NCI-H2029 (cell line): ENCODE data around the gene BMPER.

Experiments
- DNase-seq: peaks from one replicate; lab custom pipeline; 2025; lab: John Stamatoyannopoulos, UW

The BMPER gene

GRCh38 chr7:34062826-34063225 lies 157.5 kb downstream of the BMPER start:
- no peak for DNase-seq

GRCh38 chr7:34064519-34065158 lies 159.3 kb downstream of the BMPER start:
- DNase-seq: peak; percentile 36

- no peak for DNase-seq
Observed at GRCh38 chr7:34066411-34066810, 161.1 kb downstream of the BMPER start.

- peak; percentile 26 for DNase-seq
Observed at GRCh38 chr7:34067005-34067778, 161.9 kb downstream of the BMPER start.

GRCh38 chr7:34069676-34070075 lies 164.3 kb downstream of the BMPER start:
- DNase-seq: no peak

- no peak for DNase-seq
Observed at GRCh38 chr7:34070511-34071323, 165.4 kb downstream of the BMPER start.

- DNase-seq: no peak
Observed at GRCh38 chr7:34073676-34074075, 168.3 kb downstream of the BMPER start.

GRCh38 chr7:34074421-34074820 lies 169.1 kb downstream of the BMPER start:
- no peak for DNase-seq

GRCh38 chr7:34075523-34076370 lies 170.4 kb downstream of the BMPER start:
- no peak for DNase-seq

GRCh38 chr7:34077168-34077567 lies 171.8 kb downstream of the BMPER start:
- DNase-seq: no peak

- DNase-seq: no peak
Observed at GRCh38 chr7:34078864-34079263, 173.5 kb downstream of the BMPER start.

GRCh38 chr7:34080513-34080912 lies 175.2 kb downstream of the BMPER start:
- DNase-seq: no peak

GRCh38 chr7:34081935-34082334 lies 176.6 kb downstream of the BMPER start:
- DNase-seq: no peak

GRCh38 chr7:34083440-34083839 lies 178.1 kb downstream of the BMPER start:
- DNase-seq: no peak

- DNase-seq: no peak
Observed at GRCh38 chr7:34084651-34085050, 179.3 kb downstream of the BMPER start.

GRCh38 chr7:34086064-34086463 lies 180.7 kb downstream of the BMPER start:
- no peak for DNase-seq

- no peak for DNase-seq
Observed at GRCh38 chr7:34086981-34087380, 181.6 kb downstream of the BMPER start.

GRCh38 chr7:34087892-34088891 lies 182.9 kb downstream of the BMPER start:
- DNase-seq: peak; percentile 9

- DNase-seq: no peak
Observed at GRCh38 chr7:34090816-34091215, 185.5 kb downstream of the BMPER start.

GRCh38 chr7:34091321-34091917 lies 186.1 kb downstream of the BMPER start:
- peak; percentile 14 for DNase-seq
